ENCODE measurements around the gene GPR35. TPM values are rescaled to one million over a fixed set of nuclear protein-coding genes. Genes with fewer than 3 reads are reported as not detected.

Gene GPR35
- polyA plus RNA-seq, 3 donors, result 30.6 to 37.8 (median 36.3) TPM

- Mint-ChIP-seq H3K4me1 (peaks cover 11% of the 10 kb centered on the region), H3K36me3 (no peaks in the 10 kb centered on the region), H3K9me3 (peaks cover 1 to 25% (median 3%) of the 10 kb centered on the region in 7 donors), H3K27ac (peak overlapping the region in 1 of 7 donors; percentile 16), H3K4me3 (no peak overlapping the region), H3K27me3 (ENCODE audit: low read depth in 3 of 3) (peaks cover 11 to 21% (median 15%) of the 10 kb centered on the region in 3 donors)
- H3K4me3 ChIP-seq (replicated peaks in 1 of 3; ENCODE audit: low read depth in 2 of 3, low read length in 3 of 3), result no peak overlapping the region
- H3K4me1 ChIP-seq (ENCODE audit: control insufficient read depth in 1 of 2, insufficient read depth in 2 of 2, low read length in 2 of 2), result peaks cover 2 to 12% of the 10 kb centered on the region in 2 donors
- peaks cover 0 to 3% of the 10 kb centered on the region in 2 donors for H3K27me3 ChIP-seq (ENCODE audit: control insufficient read depth in 2 of 2, insufficient read depth in 2 of 2, low read length in 2 of 2)
- intact Hi-C loops (cut with micrococcal nuclease), result no loop called here
- no peak for DNase-seq
- H3K36me3 ChIP-seq (replicated peaks in 1 of 2; ENCODE audit: control insufficient read depth in 1 of 2, insufficient read depth in 2 of 2, low read length in 2 of 2), result no peaks in the 10 kb centered on the region
- TF ChIP-seq, protein P1, sequence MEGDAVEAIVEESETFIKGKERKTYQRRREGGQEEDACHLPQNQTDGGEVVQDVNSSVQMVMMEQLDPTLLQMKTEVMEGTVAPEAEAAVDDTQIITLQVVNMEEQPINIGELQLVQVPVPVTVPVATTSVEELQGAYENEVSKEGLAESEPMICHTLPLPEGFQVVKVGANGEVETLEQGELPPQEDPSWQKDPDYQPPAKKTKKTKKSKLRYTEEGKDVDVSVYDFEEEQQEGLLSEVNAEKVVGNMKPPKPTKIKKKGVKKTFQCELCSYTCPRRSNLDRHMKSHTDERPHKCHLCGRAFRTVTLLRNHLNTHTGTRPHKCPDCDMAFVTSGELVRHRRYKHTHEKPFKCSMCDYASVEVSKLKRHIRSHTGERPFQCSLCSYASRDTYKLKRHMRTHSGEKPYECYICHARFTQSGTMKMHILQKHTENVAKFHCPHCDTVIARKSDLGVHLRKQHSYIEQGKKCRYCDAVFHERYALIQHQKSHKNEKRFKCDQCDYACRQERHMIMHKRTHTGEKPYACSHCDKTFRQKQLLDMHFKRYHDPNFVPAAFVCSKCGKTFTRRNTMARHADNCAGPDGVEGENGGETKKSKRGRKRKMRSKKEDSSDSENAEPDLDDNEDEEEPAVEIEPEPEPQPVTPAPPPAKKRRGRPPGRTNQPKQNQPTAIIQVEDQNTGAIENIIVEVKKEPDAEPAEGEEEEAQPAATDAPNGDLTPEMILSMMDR (IDR thresholded peaks at IDR 0.05), result no peak
- H4K20me1 ChIP-seq (ENCODE audit: insufficient read depth, low read length), result no peaks in the 10 kb centered on the region
- no peak overlapping the region for H3K9ac ChIP-seq (ENCODE audit: insufficient read depth, low read length, poor library complexity, severe bottlenecking)
- peaks cover 0 to 11% of the 10 kb centered on the region in 2 donors for H3K9me3 ChIP-seq (replicated peaks in 1 of 2; ENCODE audit: control insufficient read depth in 1 of 2, insufficient read depth in 1 of 2, low read length in 2 of 2)
- H2AFZ ChIP-seq (ENCODE audit: insufficient read depth, low read depth, low read length, poor library complexity, severe bottlenecking), result no peak overlapping the region
- H3K27ac ChIP-seq (ENCODE audit: low read depth in 1 of 2, low read length in 2 of 2), result no peak overlapping the region
- H3K79me2 ChIP-seq (ENCODE audit: insufficient read depth, low read length), result no peaks in the 10 kb centered on the region
- 92% methylated on average over 22 of the region's 36 CpGs for WGBS (ENCODE audit: insufficient coverage)
- no peak overlapping the region for H3K4me2 ChIP-seq (replicated peaks; ENCODE audit: extremely low read depth, low read length, poor library complexity, severe bottlenecking)
Measured at GRCh38 chr2:240642061-240642805, 17.0 kb downstream of the GPR35 start.

GRCh38 chr2:240642806-240643092, 17.5 kb downstream of the GPR35 start:
- H4K20me1 ChIP-seq (ENCODE audit: insufficient read depth, low read length), result no peaks in the 10 kb centered on the region
- H3K79me2 ChIP-seq (ENCODE audit: insufficient read depth, low read length), result no peaks in the 10 kb centered on the region
- no peak overlapping the region for H2AFZ ChIP-seq (ENCODE audit: insufficient read depth, low read depth, low read length, poor library complexity, severe bottlenecking)
- peaks cover 0 to 8% of the 10 kb centered on the region in 2 donors for H3K27me3 ChIP-seq (ENCODE audit: control insufficient read depth in 2 of 2, insufficient read depth in 2 of 2, low read length in 2 of 2)
- no peaks in the 10 kb centered on the region for H3K36me3 Mint-ChIP-seq
- no peak overlapping the region for H3K4me3 Mint-ChIP-seq
- WGBS (ENCODE audit: insufficient coverage), result 89% methylated on average over 8 of the region's 11 CpGs
- TF ChIP-seq, protein P1 (IDR thresholded peaks at IDR 0.05), result no peak
- H3K9me3 Mint-ChIP-seq, result peaks cover 1 to 25% (median 3%) of the 10 kb centered on the region in 7 donors
- peaks cover 0 to 11% of the 10 kb centered on the region in 2 donors for H3K9me3 ChIP-seq (replicated peaks in 1 of 2; ENCODE audit: control insufficient read depth in 1 of 2, insufficient read depth in 1 of 2, low read length in 2 of 2)
- H3K4me3 ChIP-seq (replicated peaks in 1 of 3; ENCODE audit: low read depth in 2 of 3, low read length in 3 of 3), result no peak overlapping the region
- H3K4me1 Mint-ChIP-seq, result peaks cover 13% of the 10 kb centered on the region
- H3K9ac ChIP-seq (ENCODE audit: insufficient read depth, low read length, poor library complexity, severe bottlenecking), result no peak overlapping the region
- peaks cover 2 to 12% of the 10 kb centered on the region in 2 donors for H3K4me1 ChIP-seq (ENCODE audit: control insufficient read depth in 1 of 2, insufficient read depth in 2 of 2, low read length in 2 of 2)
- peaks cover 13 to 22% (median 17%) of the 10 kb centered on the region in 3 donors for H3K27me3 Mint-ChIP-seq (ENCODE audit: low read depth in 3 of 3)
- no peak for DNase-seq
- H3K36me3 ChIP-seq (replicated peaks in 1 of 2; ENCODE audit: control insufficient read depth in 1 of 2, insufficient read depth in 2 of 2, low read length in 2 of 2), result no peaks in the 10 kb centered on the region
- intact Hi-C loops (cut with micrococcal nuclease), result no loop called here
- no peak overlapping the region for H3K27ac Mint-ChIP-seq
- H3K4me2 ChIP-seq (replicated peaks; ENCODE audit: extremely low read depth, low read length, poor library complexity, severe bottlenecking), result no peak overlapping the region
- no peak overlapping the region for H3K27ac ChIP-seq (ENCODE audit: low read depth in 1 of 2, low read length in 2 of 2)

Data from CD14-positive monocyte (primary cell).